Measurements from ENCODE around the gene RNF223. TPM values are rescaled to one million over a fixed set of nuclear protein-coding genes. Genes with fewer than 3 reads are reported as not detected.
A peak's percentile ranks its signal among the peaks of the same experiment; 100 is the strongest.

Gene RNF223
- polyA plus RNA-seq, 3 donors, result 0.56 to 0.88 (median 0.62) TPM

DNA sequence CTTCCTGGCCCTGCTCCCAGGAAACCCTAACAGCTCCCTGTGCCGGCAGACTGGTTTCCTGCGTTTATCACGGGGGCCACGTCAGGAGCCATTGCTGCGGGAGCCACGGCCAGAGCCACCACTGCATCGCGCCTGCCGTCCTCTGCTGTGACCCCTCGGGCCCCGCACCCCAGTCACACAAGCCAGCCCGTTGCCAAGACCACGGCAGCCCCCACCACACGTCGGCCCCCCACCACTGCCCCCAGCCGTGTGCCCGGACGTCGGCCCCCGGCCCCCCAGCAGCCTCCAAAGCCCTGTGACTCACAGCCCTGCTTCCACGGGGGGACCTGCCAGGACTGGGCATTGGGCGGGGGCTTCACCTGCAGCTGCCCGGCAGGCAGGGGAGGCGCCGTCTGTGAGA lies 26.1 kb downstream of the RNF223 start:
- no peak for DNase-seq

- DNase-seq, result no peak
Observed at GRCh38 chr1:1047407-1047806, 26.7 kb downstream of the RNF223 start.

DNA sequence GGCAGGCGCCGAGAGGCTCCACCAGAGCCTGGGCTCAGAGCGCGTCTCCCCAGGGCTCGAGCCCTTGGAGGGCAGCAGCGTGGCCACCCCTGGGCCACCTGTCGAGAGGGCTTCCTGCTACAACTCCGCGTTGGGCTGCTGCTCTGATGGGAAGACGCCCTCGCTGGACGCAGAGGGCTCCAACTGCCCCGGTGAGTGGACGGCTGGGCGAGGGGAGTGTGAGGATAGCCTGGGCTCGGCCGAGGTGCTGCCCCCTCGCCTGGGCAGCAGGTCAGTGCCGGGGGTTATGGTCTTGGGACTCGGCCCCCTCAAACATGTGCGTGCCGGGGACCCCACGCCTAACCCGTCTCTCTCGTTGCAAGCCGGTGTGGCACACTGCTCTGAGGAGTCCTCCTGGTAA lies 27.3 kb downstream of the RNF223 start:
- DNase-seq, result no peak

DNA sequence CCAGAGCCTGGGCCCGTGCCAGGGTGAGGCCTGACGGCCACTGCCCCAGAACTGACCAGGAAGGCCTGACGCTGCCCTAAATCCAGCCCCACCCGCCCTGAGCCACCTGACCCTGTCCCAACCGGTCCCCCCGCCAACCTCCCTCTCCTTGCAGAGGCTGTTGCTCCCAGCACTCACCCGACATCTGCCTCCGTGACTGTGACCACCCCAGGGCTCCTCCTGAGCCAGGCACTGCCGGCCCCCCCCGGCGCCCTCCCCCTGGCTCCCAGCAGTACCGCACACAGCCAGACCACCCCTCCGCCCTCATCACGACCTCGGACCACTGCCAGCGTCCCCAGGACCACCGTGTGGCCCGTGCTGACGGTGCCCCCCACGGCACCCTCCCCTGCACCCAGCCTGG lies 27.9 kb downstream of the RNF223 start:
- DNase-seq, result no peak

- no peak for DNase-seq
Observed at GRCh38 chr1:1045129-1045528, 29.0 kb downstream of the RNF223 start.

DNA sequence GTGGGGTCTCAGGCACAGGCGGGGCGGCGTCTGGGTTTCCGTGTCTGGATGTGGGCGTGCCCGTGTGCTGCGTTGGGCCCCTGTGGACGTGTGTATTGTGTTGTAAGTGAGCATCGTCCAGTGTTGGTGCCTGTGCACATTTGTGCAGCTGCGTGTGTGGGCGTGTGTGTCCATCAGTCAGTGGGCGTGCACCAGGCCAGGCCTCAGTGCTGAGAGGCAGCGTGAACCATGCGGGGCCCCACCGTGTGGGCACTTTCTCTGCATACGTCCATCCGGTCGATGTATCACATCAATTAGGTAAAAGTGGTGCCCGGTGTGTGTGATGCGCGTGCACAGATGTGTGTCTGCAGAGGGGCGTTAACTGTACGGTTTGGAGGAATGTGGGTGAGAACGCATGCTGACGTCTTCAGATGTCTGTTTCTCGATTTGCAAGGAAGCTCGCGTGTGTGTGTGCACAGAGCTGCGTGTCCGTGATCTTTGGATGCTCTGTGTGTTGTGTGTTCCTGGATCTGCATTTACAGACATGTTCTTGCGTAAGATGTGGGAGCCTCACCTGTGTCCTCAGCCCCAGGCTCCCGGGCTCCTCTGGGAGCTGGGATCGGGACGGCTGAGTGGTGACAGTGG lies 29.5 kb downstream of the RNF223 start:
- DNase-seq, result no peak

DNA sequence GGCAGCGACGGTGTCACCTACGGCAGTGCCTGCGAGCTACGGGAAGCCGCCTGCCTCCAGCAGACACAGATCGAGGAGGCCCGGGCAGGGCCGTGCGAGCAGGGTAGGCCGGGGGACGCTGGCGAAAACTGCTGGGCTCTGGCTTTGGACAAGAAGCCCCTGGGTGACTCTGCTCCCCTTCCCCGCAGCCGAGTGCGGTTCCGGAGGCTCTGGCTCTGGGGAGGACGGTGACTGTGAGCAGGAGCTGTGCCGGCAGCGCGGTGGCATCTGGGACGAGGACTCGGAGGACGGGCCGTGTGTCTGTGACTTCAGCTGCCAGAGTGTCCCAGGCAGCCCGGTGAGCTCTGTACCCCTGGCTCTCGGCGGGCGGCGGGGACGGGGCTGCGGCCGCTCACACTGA lies 30.2 kb downstream of the RNF223 start:
- DNase-seq, result no peak

DNA sequence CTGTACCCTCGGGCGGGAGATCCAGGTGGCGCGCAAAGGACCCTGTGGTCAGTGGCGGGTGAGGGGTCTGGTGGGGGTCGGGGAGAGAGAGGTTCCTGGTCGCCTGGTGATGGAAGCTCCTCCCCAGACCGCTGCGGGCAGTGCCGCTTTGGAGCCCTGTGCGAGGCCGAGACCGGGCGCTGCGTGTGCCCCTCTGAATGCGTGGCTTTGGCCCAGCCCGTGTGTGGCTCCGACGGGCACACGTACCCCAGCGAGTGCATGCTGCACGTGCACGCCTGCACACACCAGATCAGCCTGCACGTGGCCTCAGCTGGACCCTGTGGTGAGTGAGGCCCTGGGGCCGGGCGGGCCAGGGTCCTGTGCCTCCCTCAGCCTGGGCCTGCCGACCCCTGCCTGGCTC lies 30.7 kb downstream of the RNF223 start:
- no peak for DNase-seq

DNA sequence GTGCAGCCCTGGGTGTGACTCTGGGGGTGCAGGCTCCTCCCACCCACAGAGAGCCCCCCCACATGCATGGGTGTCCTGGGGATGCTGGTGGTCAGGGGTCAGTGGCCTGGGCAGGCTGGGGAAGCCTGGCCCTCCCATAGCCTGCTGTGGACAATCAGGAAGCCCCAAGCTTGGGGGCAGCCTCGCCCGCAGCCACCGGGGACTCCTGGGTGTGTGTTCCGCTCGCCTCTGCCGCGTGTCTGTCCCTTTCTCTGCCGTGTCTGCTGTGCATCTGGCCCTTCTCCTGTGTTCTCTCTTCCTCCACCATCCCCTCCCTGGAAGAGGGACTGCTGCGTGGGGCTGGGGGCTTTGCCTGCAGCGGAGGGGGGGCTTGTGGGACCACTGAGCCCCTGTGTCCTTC lies 31.3 kb downstream of the RNF223 start:
- DNase-seq, result no peak

GRCh38 chr1:1041873-1042272 lies 32.2 kb downstream of the RNF223 start:
- DNase-seq, result no peak

GRCh38 chr1:1041092-1041523 lies 33.0 kb downstream of the RNF223 start:
- DNase-seq, result no peak

GRCh38 chr1:1040004-1040991 lies 33.8 kb downstream of the RNF223 start:
- DNase-seq, result peak; percentile 69

GRCh38 chr1:1039145-1039910 lies 34.8 kb downstream of the RNF223 start:
- DNase-seq, result no peak

DNA sequence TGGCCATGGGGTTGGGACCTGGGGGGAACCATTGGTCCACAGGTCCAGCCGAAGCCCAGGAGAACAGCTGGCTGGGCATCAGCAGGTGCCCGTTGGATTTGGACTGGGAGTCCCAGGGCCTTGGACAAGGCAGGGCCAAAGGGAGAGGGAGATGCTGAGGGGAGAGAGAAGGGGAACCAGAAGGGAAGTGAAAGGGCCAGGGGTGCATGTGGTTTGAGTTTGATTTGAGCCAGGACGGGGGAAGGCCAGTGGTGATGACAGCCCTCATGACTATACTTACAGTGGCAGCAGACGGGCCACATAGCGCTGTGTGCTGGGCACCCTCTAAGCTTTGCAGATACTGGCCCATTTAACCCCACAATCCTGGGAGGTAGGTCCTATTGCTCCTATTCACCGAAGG lies 35.4 kb downstream of the RNF223 start:
- no peak for DNase-seq

GRCh38 chr1:1037366-1038327 lies 36.5 kb downstream of the RNF223 start:
- DNase-seq, result no peak

DNA sequence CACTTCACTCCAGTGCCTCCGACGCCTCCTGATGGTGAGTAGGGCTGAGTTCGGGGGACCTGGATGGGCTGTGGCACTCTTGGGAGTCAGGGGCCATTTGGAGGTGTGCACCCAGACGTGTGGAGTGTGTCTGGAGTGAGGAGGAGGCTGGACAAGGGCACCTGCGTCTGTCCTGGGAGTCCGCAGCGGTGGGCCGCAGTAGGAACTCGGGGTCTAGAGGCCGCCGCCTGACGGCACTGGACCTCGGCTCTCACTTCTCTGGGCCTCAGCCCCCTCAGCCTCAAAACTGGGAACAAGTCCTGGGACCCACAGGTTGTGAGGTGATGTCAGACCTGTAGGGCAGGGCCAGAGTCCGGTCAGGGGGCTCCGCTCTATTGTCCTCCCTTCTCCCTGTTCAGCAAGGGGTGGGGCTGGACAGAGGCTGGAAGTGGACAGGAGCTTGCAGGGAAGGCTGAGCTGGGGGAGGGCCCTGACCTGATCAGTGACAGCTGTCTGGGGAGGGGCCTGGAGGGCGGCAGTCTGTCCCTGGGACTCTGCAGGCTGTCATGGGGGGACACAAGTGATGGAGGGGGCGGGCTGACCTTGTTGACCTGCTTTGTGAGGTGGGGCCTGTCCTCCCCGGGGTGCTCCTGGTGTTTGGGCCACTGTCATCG lies 38.7 kb downstream of the RNF223 start:
- no peak for DNase-seq

- DNase-seq, result no peak
Observed at GRCh38 chr1:1034439-1034781, 39.7 kb downstream of the RNF223 start.

- DNase-seq, result no peak
Observed at GRCh38 chr1:1033731-1034438, 40.2 kb downstream of the RNF223 start.

DNA sequence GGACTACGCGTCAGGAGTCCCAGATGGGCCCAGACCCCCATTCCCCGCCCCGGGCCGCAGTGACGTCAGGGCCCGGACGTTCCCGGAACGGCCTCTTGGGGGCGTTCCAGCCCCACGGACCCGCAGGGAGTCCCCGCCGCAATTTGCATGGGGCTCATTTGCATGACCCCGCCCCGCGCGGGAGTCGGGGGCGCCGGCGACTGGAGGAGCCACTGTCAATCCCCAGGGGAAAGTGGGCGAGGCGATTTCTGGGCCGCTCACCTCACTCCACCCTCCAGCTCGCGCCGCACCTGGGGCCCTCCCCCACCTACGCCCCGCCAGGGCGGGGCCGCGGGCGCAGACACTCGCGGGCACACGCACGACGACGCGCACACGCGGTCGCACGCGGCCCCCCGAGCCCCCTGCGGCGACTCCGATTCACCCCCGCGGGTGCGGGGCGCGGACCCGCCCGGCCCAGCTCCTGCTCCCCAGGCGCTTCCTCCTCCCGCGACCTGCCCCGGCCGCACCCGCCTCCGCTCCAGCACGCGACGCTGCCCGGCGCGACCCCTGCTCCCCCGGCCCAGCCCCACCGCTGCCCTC lies 41.0 kb downstream of the RNF223 start:
- DNase-seq, result peak; percentile 91

- DNase-seq, result no peak
Observed at GRCh38 chr1:1032424-1032823, 41.7 kb downstream of the RNF223 start.
